IPS-15b (cell line): ENCODE data around the gene RTN4IP1.
"Not testable (repeated sequence)": the region's sequence is repeated elsewhere in the genome, so short reads cannot be mapped to it uniquely, and the experiment has no call there.

Experiments
- H3K27me3 ChIP-seq: one replicate; pipeline ENCODE4 v1.6.1; 2013; ENCODE audit warnings: low read length; ENCODE audit not compliant: control insufficient read depth, insufficient read depth
- H3K36me3 ChIP-seq: one replicate; pipeline ENCODE4 v1.6.1; 2013; ENCODE audit warnings: low read length; ENCODE audit not compliant: control insufficient read depth, insufficient read depth
- H3K4me1 ChIP-seq: one replicate; pipeline ENCODE4 v1.6.1; 2013; ENCODE audit warnings: mild to moderate bottlenecking, low read length; ENCODE audit not compliant: control insufficient read depth, insufficient read depth
- H3K4me3 ChIP-seq: one replicate; pipeline ENCODE4 v1.5.1; 2013; ENCODE audit warnings: low read depth, low read length
- H3K9ac ChIP-seq: one replicate; pipeline ENCODE4 v1.6.1; 2013; ENCODE audit warnings: low read depth, mild to moderate bottlenecking, low read length
- H3K9me3 ChIP-seq: one replicate; pipeline ENCODE4 v1.6.1; 2013; ENCODE audit warnings: mild to moderate bottlenecking, low read length; ENCODE audit not compliant: control insufficient read depth, insufficient read depth

Gene RTN4IP1

GRCh38 chr6:106611030-106611429 is 18.3 kb downstream of the RTN4IP1 start:
- H3K36me3 ChIP-seq: no peaks in the 10 kb centered on the region
- peaks cover 19% of the 10 kb centered on the region for H3K4me1 ChIP-seq
- H3K9ac ChIP-seq: no peak overlapping the region
- no peaks in the 10 kb centered on the region for H3K9me3 ChIP-seq
- no peak overlapping the region for H3K4me3 ChIP-seq
- no peaks in the 10 kb centered on the region for H3K27me3 ChIP-seq

GRCh38 chr6:106609699-106610098 is 19.6 kb downstream of the RTN4IP1 start:
- H3K36me3 ChIP-seq: no peaks in the 10 kb centered on the region
- peaks cover 19% of the 10 kb centered on the region for H3K4me1 ChIP-seq
- H3K27me3 ChIP-seq: no peaks in the 10 kb centered on the region
- no peak overlapping the region for H3K4me3 ChIP-seq
- no peaks in the 10 kb centered on the region for H3K9me3 ChIP-seq
- H3K9ac ChIP-seq: no peak overlapping the region

DNA sequence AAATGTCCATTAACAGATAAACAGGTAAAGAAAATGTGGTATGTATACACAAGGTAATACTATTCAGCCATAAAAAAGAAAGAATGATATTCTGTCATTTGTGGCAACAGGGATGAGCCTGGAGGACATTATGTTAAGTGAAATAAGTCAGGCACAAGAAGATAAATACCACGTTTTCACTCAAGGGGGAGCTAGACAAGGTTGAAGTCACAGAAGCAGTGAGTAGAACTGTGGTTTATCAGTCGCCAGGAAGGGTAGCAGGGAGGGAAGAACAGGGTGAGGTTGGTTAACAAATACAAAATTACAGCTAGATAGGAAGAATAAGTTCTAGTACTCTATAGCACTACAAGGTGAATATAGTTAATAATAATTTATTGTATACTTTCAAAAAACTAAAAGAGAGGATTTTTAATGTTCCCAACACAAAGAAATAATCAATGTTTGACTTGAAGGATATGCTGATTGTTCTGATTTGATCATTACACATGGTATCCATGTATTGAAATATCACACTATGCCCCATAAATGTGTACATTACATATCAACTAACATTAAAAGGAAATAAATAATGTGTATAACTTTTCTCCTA is 21.1 kb downstream of the RTN4IP1 start:
- H3K9me3 ChIP-seq: no peaks in the 10 kb centered on the region
- H3K27me3 ChIP-seq: no peaks in the 10 kb centered on the region
- H3K4me1 ChIP-seq: peaks cover 6% of the 10 kb centered on the region
- no peak overlapping the region for H3K9ac ChIP-seq
- H3K4me3 ChIP-seq: no peak overlapping the region
- H3K36me3 ChIP-seq: no peaks in the 10 kb centered on the region

DNA sequence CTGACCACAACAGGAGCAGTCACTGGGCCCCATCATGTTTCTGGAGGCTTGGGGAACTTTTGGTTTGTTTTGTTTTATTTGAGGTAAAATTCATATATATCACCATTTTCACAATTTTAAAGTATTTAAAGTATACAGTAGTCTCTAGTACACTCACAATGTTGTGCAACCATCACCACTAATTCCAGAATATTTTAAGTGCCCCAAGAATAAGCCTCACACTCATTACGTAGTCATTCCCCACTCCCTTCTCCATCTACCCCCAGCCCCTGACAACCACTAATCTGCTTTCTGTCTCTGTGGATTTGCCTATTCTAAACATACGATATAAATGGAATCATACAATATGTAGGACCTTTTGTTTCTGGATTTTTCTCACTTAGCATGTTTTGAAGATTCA is 29.0 kb downstream of the RTN4IP1 start:
- no peaks in the 10 kb centered on the region for H3K9me3 ChIP-seq

DNA sequence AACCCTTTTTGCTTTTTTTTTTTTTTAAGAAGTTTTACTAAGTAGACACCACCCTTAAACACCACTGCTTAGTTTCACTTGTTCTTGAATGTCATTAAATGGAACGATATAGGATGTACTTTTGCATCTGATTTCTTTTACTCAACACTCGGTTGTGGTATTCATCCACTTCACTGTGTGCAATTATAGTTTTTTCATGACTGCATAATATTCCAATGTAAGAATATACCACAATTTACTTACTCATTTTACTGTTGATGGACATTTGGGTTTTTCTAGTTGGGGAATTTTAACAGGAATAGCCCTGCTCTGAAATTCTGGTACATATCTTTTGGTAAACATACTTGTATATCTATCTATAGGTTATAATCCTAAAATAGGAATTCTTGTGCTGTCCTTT is 29.9 kb downstream of the RTN4IP1 start:
- H3K4me1 ChIP-seq: no peaks in the 10 kb centered on the region
- no peaks in the 10 kb centered on the region for H3K36me3 ChIP-seq
- no peaks in the 10 kb centered on the region for H3K9me3 ChIP-seq

More for the DNA sequence above, 29.0 kb downstream of the RTN4IP1 start:
- Histone ChIP-seq H3K27me3 (no peaks in the 10 kb centered on the region), H3K4me3 (no peak overlapping the region), H3K4me1 (no peaks in the 10 kb centered on the region), H3K9ac (no peak overlapping the region), H3K36me3 (no peaks in the 10 kb centered on the region)

DNA sequence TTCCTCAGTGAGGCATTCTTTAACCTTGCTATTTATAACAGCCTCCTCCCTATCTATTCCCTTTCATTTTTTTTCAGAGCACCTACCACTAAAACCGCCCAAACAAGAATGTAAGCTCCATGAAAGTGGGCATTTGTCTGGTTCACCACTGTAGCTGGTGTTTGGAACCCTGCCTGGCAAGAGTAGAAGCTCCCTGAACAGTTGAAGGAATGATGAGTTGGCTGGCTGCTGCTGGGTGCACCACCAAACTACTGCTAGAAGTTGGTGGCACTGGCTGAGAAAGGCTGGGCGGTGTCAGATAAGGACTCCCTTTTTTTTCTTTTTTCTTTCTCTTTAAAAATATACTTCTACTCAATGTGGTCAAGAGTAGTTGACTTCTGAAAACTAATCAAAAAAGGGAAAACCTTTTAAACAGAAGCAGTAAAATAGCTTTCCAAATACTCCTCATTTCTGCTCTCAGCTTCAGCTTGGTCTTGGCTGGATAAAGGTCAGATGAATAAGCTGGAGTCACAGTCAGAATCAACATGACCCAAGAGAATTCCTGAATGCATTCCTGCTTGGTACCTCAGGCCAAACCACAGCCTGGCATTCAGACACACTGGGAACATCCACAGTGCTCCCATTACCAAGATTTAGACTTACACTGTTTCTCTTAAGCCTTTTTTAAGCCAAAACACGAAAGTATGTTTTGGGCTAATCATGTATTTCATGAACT is 38.0 kb downstream of the RTN4IP1 start:
- Histone ChIP-seq H3K4me3 (no peak overlapping the region), H3K9ac (no peak overlapping the region), H3K4me1 (no peaks in the 10 kb centered on the region), H3K36me3 (no peaks in the 10 kb centered on the region), H3K9me3 (no peaks in the 10 kb centered on the region), H3K27me3 (no peaks in the 10 kb centered on the region)

More for the DNA sequence above, 29.9 kb downstream of the RTN4IP1 start:
- Histone ChIP-seq H3K27me3 (no peaks in the 10 kb centered on the region), H3K9ac (no peak overlapping the region), H3K4me3 (no peak overlapping the region)

- not testable (repeated sequence) for H3K27me3 ChIP-seq, H3K36me3 ChIP-seq, H3K4me3 ChIP-seq, H3K4me1 ChIP-seq, H3K9me3 ChIP-seq, H3K9ac ChIP-seq
These were observed 40.4 kb downstream of the RTN4IP1 start for GRCh38 chr6:106588937-106589336.

DNA sequence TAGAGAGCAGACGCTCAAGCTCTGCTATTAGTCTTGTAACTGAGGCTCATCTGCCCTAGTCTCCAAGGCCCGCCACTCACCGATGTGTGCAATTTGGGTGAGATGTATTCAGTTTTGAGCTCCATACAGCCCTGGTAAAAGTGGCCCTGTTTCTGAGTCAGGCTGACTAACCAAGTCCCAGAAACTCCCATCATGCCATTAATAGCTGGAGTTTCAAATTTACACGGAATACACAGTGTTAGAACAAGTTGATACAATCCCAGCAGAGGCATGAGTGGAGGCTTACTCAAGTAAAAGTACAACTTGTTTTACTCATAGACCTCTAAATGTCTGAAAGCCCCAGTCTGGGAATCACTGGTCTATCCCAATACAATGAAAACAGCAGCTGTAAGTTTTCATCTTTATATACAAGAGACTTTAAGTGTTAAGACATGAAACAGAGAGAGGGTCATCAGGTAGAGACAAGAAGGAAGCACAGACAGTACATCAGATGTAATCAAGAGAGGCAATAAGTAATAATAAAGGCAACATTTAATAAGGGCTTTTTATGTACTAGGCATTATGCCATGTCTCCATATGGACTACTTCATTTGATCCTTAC is 42.4 kb downstream of the RTN4IP1 start:
- peaks cover 7% of the 10 kb centered on the region for H3K4me1 ChIP-seq
- no peaks in the 10 kb centered on the region for H3K9me3 ChIP-seq
- H3K27me3 ChIP-seq: no peaks in the 10 kb centered on the region
- peak overlapping the region; percentile 9 for H3K9ac ChIP-seq
- H3K36me3 ChIP-seq: peaks cover 6% of the 10 kb centered on the region
- H3K4me3 ChIP-seq: no peak overlapping the region

DNA sequence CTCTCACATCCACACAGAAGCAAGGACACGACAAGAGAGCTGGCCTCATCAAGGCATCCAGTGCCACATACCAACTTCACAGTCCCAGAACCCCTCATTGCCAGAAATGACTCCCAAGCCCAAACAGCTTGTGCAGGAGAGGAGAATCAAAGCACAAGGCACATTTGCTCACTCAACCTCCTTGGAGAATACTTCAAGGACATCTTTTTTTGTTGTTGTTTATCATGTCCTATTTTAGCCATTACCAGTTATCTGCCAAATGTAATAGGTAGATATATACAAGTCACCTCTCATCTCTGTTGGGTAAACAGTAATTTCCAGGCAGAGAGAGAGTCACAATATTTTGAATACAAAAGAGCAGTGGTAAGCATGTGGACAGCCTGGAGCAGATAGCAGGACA is 47.8 kb downstream of the RTN4IP1 start:
- Histone ChIP-seq H3K36me3 (peaks cover 15% of the 10 kb centered on the region), H3K9me3 (no peaks in the 10 kb centered on the region), H3K27me3 (no peaks in the 10 kb centered on the region), H3K9ac (no peak overlapping the region), H3K4me3 (no peak overlapping the region), H3K4me1 (peaks cover 7% of the 10 kb centered on the region)

DNA sequence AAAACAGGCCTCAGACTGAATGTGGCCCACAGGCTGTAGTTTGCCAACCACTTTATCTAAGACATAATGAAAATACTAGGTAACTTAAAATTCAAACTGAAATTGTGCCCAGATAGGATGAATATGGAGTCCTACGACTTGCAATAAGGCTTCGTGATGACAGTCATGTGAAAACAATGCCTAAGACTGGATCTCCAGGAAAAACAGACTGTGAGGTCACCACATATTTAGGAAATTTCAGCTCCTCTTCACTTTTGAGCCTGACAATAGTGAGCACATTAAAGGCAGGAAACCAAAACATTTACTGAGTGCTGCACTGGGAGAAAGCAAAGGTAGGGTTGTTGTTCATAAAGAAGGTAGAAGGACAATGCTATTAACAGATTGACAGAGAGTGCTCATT is 50.0 kb downstream of the RTN4IP1 start:
- H3K4me3 ChIP-seq: no peak overlapping the region
- H3K36me3 ChIP-seq: peaks cover 18% of the 10 kb centered on the region
- no peaks in the 10 kb centered on the region for H3K27me3 ChIP-seq
- no peak overlapping the region for H3K9ac ChIP-seq
- H3K4me1 ChIP-seq: no peaks in the 10 kb centered on the region
- no peaks in the 10 kb centered on the region for H3K9me3 ChIP-seq

DNA sequence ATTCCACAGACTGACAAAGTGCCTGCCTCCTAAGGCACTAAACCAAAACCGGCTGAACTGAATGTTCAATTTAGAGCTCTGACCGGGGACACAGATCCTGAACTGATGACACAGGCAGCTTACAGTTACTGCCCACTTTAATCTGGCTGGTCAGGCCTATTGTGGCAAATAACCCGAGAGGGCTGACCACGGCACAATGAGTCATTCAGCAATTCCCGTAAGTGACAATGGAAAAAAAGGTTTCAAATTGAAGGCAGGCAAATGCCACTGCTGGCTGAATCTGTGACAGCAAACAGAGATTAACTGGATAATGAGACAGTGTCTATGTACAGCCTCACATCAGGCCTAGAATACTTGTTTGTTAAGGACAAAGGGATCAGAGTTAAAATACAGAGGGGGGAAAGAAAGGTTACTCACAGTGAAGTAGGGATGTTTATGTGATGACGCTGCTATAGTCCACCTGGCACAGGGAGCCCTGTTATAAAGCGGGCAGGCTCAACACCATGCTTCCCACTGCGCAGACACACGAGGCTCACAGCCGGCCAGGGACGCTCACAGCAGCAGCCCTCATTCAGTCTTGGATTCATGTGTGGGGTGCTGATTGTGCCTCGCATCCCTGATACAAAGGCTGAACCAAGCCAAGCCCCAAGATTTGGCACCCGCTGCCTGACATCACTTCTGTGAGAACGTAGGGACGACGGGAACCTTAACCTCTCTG is 54.4 kb downstream of the RTN4IP1 start:
- H3K4me3 ChIP-seq: no peak overlapping the region
- H3K27me3 ChIP-seq: no peaks in the 10 kb centered on the region
- H3K4me1 ChIP-seq: no peaks in the 10 kb centered on the region
- no peak overlapping the region for H3K9ac ChIP-seq
- peaks cover 13% of the 10 kb centered on the region for H3K36me3 ChIP-seq
- no peaks in the 10 kb centered on the region for H3K9me3 ChIP-seq
